ENCODE measurements around the gene LBX1. TPM values are rescaled to one million over a fixed set of nuclear protein-coding genes. Genes with fewer than 3 reads are reported as not detected.

The LBX1 gene
- polyA plus RNA-seq, 2 donors: not detected

- no peaks in the 10 kb centered on the region for H3K9me3 ChIP-seq (ENCODE audit: control insufficient read depth in 2 of 2, insufficient read depth in 1 of 2, low read depth in 1 of 2, low read length in 1 of 2)
- 81% methylated on average over 4 of the region's 4 CpGs for WGBS, 2 donors
- H3K4me1 ChIP-seq (ENCODE audit: control insufficient read depth in 2 of 2, insufficient read depth in 2 of 2, low read length in 1 of 2): peaks cover 0 to 9% of the 10 kb centered on the region in 2 donors
- no peak overlapping the region for H3K4me3 ChIP-seq (ENCODE audit: low read depth in 1 of 2, low read length in 2 of 2)
- H3K27me3 ChIP-seq (ENCODE audit: control insufficient read depth in 1 of 2, insufficient read depth in 2 of 2, low read length in 2 of 2): no peaks in the 10 kb centered on the region
- no peak overlapping the region for H3K27ac ChIP-seq (ENCODE audit: low read depth in 2 of 2, low read length in 1 of 2)
- no peaks in the 10 kb centered on the region for H3K36me3 ChIP-seq (ENCODE audit: control insufficient read depth in 2 of 2, insufficient read depth in 2 of 2, low read length in 1 of 2)
These were observed 40.3 kb downstream of the LBX1 start for GRCh38 chr10:101188942-101189341.

DNA sequence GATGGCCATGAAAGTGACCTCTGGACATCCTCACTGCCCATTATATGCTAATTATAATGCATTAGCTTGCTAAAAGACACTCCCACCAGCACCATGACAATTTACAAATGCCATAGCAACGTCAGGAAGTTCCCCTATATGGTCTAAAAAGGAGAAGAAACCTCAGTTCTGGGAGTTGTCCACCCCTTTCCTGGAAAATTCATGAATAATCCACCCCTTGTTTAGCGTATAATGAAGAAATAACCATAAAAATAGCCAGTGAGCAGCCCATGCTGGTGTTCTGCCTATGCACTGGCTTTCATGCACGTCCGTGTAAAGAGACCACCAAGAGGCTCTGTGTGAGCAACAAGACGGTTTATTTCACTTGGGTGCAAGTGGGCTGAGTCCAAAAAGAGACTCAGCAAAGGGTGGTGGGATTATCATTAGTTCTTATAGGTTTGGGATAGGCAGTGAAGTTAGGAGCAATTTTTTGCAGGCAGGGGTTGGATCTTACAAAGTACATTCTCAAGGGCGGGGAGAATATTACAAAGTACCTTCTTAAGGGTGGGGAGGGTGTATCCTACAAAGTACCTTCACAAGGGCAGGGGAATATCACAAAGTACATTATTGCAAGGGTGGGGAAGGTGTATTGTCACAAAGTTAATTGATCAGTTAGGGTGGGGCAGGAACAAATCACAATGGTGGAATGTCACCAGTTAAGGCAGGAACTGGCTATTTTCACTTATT is 45.6 kb downstream of the LBX1 start:
- H3K4me1 ChIP-seq (ENCODE audit: control insufficient read depth in 2 of 2, insufficient read depth in 2 of 2, low read length in 1 of 2): no peaks in the 10 kb centered on the region
- no peaks in the 10 kb centered on the region for H3K36me3 ChIP-seq (ENCODE audit: control insufficient read depth in 2 of 2, insufficient read depth in 2 of 2, low read length in 1 of 2)
- H3K9me3 ChIP-seq (ENCODE audit: control insufficient read depth in 2 of 2, insufficient read depth in 1 of 2, low read depth in 1 of 2, low read length in 1 of 2): no peaks in the 10 kb centered on the region
- no peak overlapping the region for H3K4me3 ChIP-seq (ENCODE audit: low read depth in 1 of 2, low read length in 2 of 2)
- 70 to 81% methylated on average over 6 of the region's 6 CpGs for WGBS, 2 donors
- H3K27me3 ChIP-seq (ENCODE audit: control insufficient read depth in 1 of 2, insufficient read depth in 2 of 2, low read length in 2 of 2): no peaks in the 10 kb centered on the region
- no peak overlapping the region for H3K27ac ChIP-seq (ENCODE audit: low read depth in 2 of 2, low read length in 1 of 2)

GRCh38 chr10:101182936-101183335 is 46.3 kb downstream of the LBX1 start:
- 61 to 78% methylated on average over 2 of the region's 2 CpGs for WGBS, 2 donors
- Histone ChIP-seq H3K9me3 (ENCODE audit: control insufficient read depth in 2 of 2, insufficient read depth in 1 of 2, low read depth in 1 of 2, low read length in 1 of 2) (no peaks in the 10 kb centered on the region), H3K27ac (ENCODE audit: low read depth in 2 of 2, low read length in 1 of 2) (no peak overlapping the region), H3K36me3 (ENCODE audit: control insufficient read depth in 2 of 2, insufficient read depth in 2 of 2, low read length in 1 of 2) (no peaks in the 10 kb centered on the region), H3K27me3 (ENCODE audit: control insufficient read depth in 1 of 2, insufficient read depth in 2 of 2, low read length in 2 of 2) (no peaks in the 10 kb centered on the region), H3K4me3 (ENCODE audit: low read depth in 1 of 2, low read length in 2 of 2) (no peak overlapping the region), H3K4me1 (ENCODE audit: control insufficient read depth in 2 of 2, insufficient read depth in 2 of 2, low read length in 1 of 2) (no peaks in the 10 kb centered on the region)

Other genes starting within 250 kb of the LBX1 start
- gene MRPL43, start 242.0 kb downstream of the LBX1 start, polyA plus RNA-seq: 10 to 100 TPM; 60.6 to 89.1 TPM
- gene TWNK, start 241.9 kb downstream of the LBX1 start, polyA plus RNA-seq: 1 to 10 TPM; 3.6 to 7.1 TPM
- gene LZTS2, start 229.7 kb downstream of the LBX1 start, polyA plus RNA-seq: 10 to 100 TPM; 31.8 to 34.9 TPM
- gene PDZD7, start 198.3 kb downstream of the LBX1 start, polyA plus RNA-seq: under 1 TPM; 0.11 to 0.14 TPM
- 1 to 10 TPM; 5.2 to 5.7 TPM for gene SFXN3, start 198.2 kb downstream of the LBX1 start, polyA plus RNA-seq
- 1 to 10 TPM in 1 of 2 donors, under 1 TPM in 1; 0.81 to 1.4 TPM for gene KAZALD1, start 167.5 kb downstream of the LBX1 start, polyA plus RNA-seq
- not detected for gene TLX1, start 98.2 kb downstream of the LBX1 start, polyA plus RNA-seq
- 1 to 10 TPM; 5.7 to 6.3 TPM for gene BTRC, start 124.7 kb upstream of the LBX1 start, polyA plus RNA-seq

All from esophagus (tissue), 2 donors.